22Rv1 (cell line): ENCODE data around the gene ACLY.
"Not testable (repeated sequence)": the region's sequence is repeated elsewhere in the genome, so short reads cannot be mapped to it uniquely, and the experiment has no call there.

Source experiments
- H3K27ac ChIP-seq: fragments of 450-650 bp; 2 replicates; pipeline ENCODE4 v1.5.1; 2017
- CTCF ChIP-seq: fragments of 450-650 bp; IDR thresholded peaks from 2 replicates; pipeline ENCODE4 v1.5.1; 2017; ENCODE audit warnings: mild to moderate bottlenecking
- ZFX ChIP-seq: fragments of 450-650 bp; IDR thresholded peaks from 2 replicates; pipeline ENCODE4 v1.6.1; 2017; ENCODE audit warnings: antibody characterized with exemption, borderline replicate concordance

The ACLY gene

GRCh38 chr17:41882756-41883155 is 36.0 kb downstream of the ACLY start:
- no peak for TF ChIP-seq ZFX

GRCh38 chr17:41880130-41880529 is 38.6 kb downstream of the ACLY start:
- H3K27ac ChIP-seq, result no peak overlapping the region
- TF ChIP-seq CTCF (no peak), ZFX (no peak)

More at GRCh38 chr17:41882756-41883155, 36.0 kb downstream of the ACLY start:
- no peak overlapping the region for H3K27ac ChIP-seq

GRCh38 chr17:41874293-41874670 is 44.5 kb downstream of the ACLY start:
- not testable (repeated sequence) for H3K27ac ChIP-seq

GRCh38 chr17:41873559-41874292 is 45.0 kb downstream of the ACLY start:
- TF ChIP-seq ZFX (no peak), CTCF (no peak)
- no peak overlapping the region for H3K27ac ChIP-seq

- TF ChIP-seq ZFX (no peak), CTCF (no peak)
- no peak overlapping the region for H3K27ac ChIP-seq
These were observed 47.0 kb downstream of the ACLY start for GRCh38 chr17:41871789-41872188.

GRCh38 chr17:41870627-41871026 is 48.1 kb downstream of the ACLY start:
- peak overlapping the region; percentile 42 for H3K27ac ChIP-seq
- TF ChIP-seq ZFX, result no peak
- no peak for TF ChIP-seq CTCF

- H3K27ac ChIP-seq, result peak overlapping the region; percentile 42
- TF ChIP-seq ZFX (no peak), CTCF (no peak)
These were observed 48.7 kb downstream of the ACLY start for GRCh38 chr17:41870097-41870496.

- TF ChIP-seq CTCF, result no peak
- TF ChIP-seq ZFX, result no peak
- peak overlapping the region; percentile 42 for H3K27ac ChIP-seq
These were observed 49.3 kb downstream of the ACLY start for GRCh38 chr17:41869426-41869825.
